Measurements from ENCODE around the gene DNAH1. TPM values are rescaled to one million over a fixed set of nuclear protein-coding genes. Genes with fewer than 3 reads are reported as not detected.
A peak's percentile ranks its signal among the peaks of the same experiment; 100 is the strongest.

Gene DNAH1
- total and polyA plus RNA-seq, 10 donors = 4.9 to 35.8 (median 24.6) TPM

DNA sequence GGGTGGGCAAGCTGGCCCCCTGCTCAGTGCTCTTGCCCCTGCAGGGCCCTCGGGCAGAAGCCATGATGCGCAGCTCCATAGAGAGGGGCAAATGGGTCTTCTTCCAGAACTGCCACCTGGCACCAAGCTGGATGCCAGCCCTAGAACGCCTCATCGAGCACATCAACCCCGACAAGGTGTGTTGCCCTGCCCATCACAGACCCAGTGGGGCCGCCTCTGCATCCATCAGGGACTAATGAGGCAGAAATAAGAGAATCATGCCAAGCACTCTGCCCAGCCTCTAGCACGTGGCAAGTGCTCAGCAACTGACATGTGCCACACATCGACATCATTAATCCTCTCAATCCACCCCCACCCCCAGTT lies 79.4 kb downstream of the DNAH1 start:
- intact Hi-C loops (cut with DNase I; ENCODE audit: low total_unique reads) = no loop called here
- H3K36me3 ChIP-seq = peaks cover 0 to 95% (median 39%) of the 10 kb centered on the region in 6 donors
- no peak overlapping the region for H3K27ac ChIP-seq
- WGBS, 5 donors = 85 to 93% (median 90%) methylated on average over 5 to 8 of the region's 8 CpGs
- no peaks in the 10 kb centered on the region for H3K27me3 ChIP-seq (replicated peaks in 1 of 7)
- H3K9me3 ChIP-seq = no peaks in the 10 kb centered on the region
- no peaks in the 10 kb centered on the region for H3K4me1 ChIP-seq
- H3K4me3 ChIP-seq = no peak overlapping the region
- TF ChIP-seq CTCF (IDR thresholded peaks at IDR 0.05 in 8 of 11, conservative IDR thresholded peaks at IDR 0.05 in 3 of 11) (no peak), POLR2AphosphoS5 (IDR thresholded peaks at IDR 0.05) (no peak), POLR2A (IDR thresholded peaks at IDR 0.05) (no peak)
- peak; percentile 34 for DNase-seq

DNA sequence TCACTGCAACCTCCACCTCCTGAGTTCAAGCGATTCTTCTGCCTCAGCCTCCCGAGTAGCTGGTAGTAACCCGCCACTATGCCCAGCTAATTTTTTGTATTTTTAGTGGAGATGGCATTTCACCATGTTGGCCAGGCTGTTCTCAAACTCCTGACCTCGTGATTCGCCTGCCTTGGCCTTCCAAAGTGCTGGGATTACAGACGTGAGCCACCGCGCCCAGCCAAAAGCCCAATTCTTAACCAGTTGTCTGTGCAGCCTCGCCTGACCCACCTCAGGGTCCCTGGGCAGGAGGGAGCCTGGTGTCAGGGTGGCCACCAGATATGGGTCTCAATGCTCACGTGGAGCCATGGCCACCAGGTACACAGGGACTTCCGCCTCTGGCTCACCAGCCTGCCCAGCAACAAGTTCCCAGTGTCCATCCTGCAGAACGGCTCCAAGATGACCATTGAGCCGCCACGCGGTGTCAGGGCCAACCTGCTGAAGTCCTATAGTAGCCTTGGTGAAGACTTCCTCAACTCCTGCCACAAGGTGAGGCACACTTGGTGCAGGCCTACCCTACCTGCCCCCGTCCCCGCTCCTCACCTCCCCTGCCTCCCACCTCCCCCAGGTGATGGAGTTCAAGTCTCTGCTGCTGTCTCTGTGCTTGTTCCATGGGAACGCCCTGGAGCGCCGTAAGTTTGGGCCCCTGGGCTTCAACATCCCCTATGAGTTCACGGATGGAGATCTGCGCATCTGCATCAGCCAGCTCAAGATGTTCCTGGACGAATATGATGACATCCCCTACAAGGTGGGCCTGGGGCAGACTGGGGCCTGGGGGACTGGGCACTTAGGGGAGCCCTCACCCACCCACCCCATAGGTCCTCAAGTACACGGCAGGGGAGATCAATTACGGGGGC lies 80.1 kb downstream of the DNAH1 start:
- H3K9me3 ChIP-seq = no peaks in the 10 kb centered on the region
- H3K27me3 ChIP-seq (replicated peaks in 1 of 7) = no peaks in the 10 kb centered on the region
- TF ChIP-seq CTCF (IDR thresholded peaks at IDR 0.05 in 8 of 11, conservative IDR thresholded peaks at IDR 0.05 in 3 of 11) (no peak), POLR2A (IDR thresholded peaks at IDR 0.05) (no peak), POLR2AphosphoS5 (IDR thresholded peaks at IDR 0.05) (no peak)
- intact Hi-C loops (cut with DNase I; ENCODE audit: low total_unique reads) = no loop called here
- peak; percentile 68 for DNase-seq
- H3K36me3 ChIP-seq = peaks cover 0 to 95% (median 40%) of the 10 kb centered on the region in 6 donors
- H3K4me3 ChIP-seq = no peak overlapping the region
- H3K27ac ChIP-seq = no peak overlapping the region
- WGBS, 5 donors = 92 to 96% (median 95%) methylated on average over 20 to 25 of the region's 25 CpGs
- no peaks in the 10 kb centered on the region for H3K4me1 ChIP-seq

DNA sequence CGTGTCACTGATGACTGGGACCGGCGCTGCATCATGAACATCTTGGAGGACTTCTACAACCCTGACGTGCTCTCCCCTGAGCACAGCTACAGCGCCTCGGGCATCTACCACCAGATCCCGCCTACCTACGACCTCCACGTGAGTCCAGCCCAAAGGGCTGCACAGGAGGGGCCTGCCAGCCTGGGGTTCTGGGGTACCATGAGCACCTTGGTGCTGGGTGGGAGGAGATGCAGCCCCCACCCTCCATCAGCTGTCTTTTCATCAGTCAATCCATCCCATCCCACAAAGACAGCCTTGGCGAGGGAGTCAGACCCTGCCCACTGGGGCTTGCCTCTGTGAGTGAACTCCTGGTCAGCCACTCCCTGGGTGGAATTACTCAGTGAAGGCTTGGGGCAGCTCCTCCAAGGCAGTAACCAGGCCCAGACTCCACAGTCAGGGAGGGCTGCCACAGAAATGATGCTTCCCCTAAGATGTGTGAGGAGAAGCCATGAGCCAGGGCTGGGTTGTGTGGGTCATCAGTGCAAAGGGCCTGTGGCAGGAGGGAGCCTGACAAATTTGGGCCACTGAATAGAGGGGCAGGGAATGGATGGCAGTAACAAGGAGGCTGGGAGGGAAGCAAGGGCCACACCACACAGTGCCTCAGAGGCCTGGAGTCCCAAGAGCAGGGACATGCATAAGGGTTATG lies 80.9 kb downstream of the DNAH1 start:
- H3K9me3 ChIP-seq = no peaks in the 10 kb centered on the region
- DNase-seq = peak; percentile 66
- H3K27ac ChIP-seq = no peak overlapping the region
- no peaks in the 10 kb centered on the region for H3K27me3 ChIP-seq (replicated peaks in 1 of 7)
- intact Hi-C loops (cut with DNase I; ENCODE audit: low total_unique reads) = no loop called here
- WGBS, 5 donors = 80 to 94% (median 93%) methylated on average over 4 to 10 of the region's 10 CpGs
- no peak overlapping the region for H3K4me3 ChIP-seq
- H3K4me1 ChIP-seq = no peaks in the 10 kb centered on the region
- TF ChIP-seq POLR2AphosphoS5 (IDR thresholded peaks at IDR 0.05) (peak in 1 of 3 donors; percentile 36), CTCF (IDR thresholded peaks at IDR 0.05 in 8 of 11, conservative IDR thresholded peaks at IDR 0.05 in 3 of 11) (no peak), POLR2A (IDR thresholded peaks at IDR 0.05) (no peak)
- peaks cover 0 to 95% (median 40%) of the 10 kb centered on the region in 6 donors for H3K36me3 ChIP-seq
